Activated CD4-positive, alpha-beta T cell treated with anti-CD3 and anti-CD28 coated beads for 4 hours (primary cell): Measurements from ENCODE around the gene RPL38.

Experiments used
- DNase-seq, 2 donors: peaks; one replicate each; pipeline ENCODE4 v3.0.0-alpha.2; 2020

The RPL38 gene

GRCh38 chr17:74211912-74212208, 8.4 kb downstream of the RPL38 start:
- no peak for DNase-seq

GRCh38 chr17:74212209-74212912, 8.9 kb downstream of the RPL38 start:
- peak; percentile 16 to 18 for DNase-seq

GRCh38 chr17:74212913-74213791, 9.7 kb downstream of the RPL38 start, which contains the start of gene TTYH2:
TTYH2 (plus strand) TSS chr17:74213571; CDS start chr17:74213588, 17 bp downstream.
- peak; percentile 68 to 74 for DNase-seq

- DNase-seq, result no peak
These were observed 10.4 kb downstream of the RPL38 start for GRCh38 chr17:74213861-74214391.

- no peak for DNase-seq
These were observed 11.2 kb downstream of the RPL38 start for GRCh38 chr17:74214484-74215341.

- no peak for DNase-seq
These were observed 11.9 kb downstream of the RPL38 start for GRCh38 chr17:74215342-74215727.

GRCh38 chr17:74216505-74216904, 13.0 kb downstream of the RPL38 start:
- DNase-seq, result no peak

- no peak for DNase-seq
These were observed 13.7 kb downstream of the RPL38 start for GRCh38 chr17:74217037-74217730.

- DNase-seq, result no peak
These were observed 14.4 kb downstream of the RPL38 start for GRCh38 chr17:74217888-74218287.

- no peak for DNase-seq
These were observed 15.0 kb downstream of the RPL38 start for GRCh38 chr17:74218436-74218835.

GRCh38 chr17:74219576-74220133, 16.2 kb downstream of the RPL38 start:
- DNase-seq, result no peak

- no peak for DNase-seq
These were observed 16.7 kb downstream of the RPL38 start for GRCh38 chr17:74220219-74220618.

- no peak for DNase-seq
These were observed 17.7 kb downstream of the RPL38 start for GRCh38 chr17:74220946-74221818.

- no peak for DNase-seq
These were observed 18.9 kb downstream of the RPL38 start for GRCh38 chr17:74222399-74222798.

- DNase-seq, result no peak
These were observed 20.4 kb downstream of the RPL38 start for GRCh38 chr17:74223901-74224300.

- no peak for DNase-seq
These were observed 21.7 kb downstream of the RPL38 start for GRCh38 chr17:74224959-74225725.

GRCh38 chr17:74226252-74226651, 22.8 kb downstream of the RPL38 start:
- no peak for DNase-seq

GRCh38 chr17:74227271-74228080, 24.0 kb downstream of the RPL38 start:
- no peak for DNase-seq

- DNase-seq, result no peak
These were observed 25.0 kb downstream of the RPL38 start for GRCh38 chr17:74228306-74228978.
